Measurements from ENCODE around the gene SOX18. TPM values are rescaled to one million over a fixed set of nuclear protein-coding genes. Genes with fewer than 3 reads are reported as not detected.

SOX18 gene
- total and polyA plus RNA-seq, 2 of the 13 experiments (the other 11 are each of a cell fraction or from before 2014, with no cell fraction given), result 1.6 to 1.9 TPM

DNA sequence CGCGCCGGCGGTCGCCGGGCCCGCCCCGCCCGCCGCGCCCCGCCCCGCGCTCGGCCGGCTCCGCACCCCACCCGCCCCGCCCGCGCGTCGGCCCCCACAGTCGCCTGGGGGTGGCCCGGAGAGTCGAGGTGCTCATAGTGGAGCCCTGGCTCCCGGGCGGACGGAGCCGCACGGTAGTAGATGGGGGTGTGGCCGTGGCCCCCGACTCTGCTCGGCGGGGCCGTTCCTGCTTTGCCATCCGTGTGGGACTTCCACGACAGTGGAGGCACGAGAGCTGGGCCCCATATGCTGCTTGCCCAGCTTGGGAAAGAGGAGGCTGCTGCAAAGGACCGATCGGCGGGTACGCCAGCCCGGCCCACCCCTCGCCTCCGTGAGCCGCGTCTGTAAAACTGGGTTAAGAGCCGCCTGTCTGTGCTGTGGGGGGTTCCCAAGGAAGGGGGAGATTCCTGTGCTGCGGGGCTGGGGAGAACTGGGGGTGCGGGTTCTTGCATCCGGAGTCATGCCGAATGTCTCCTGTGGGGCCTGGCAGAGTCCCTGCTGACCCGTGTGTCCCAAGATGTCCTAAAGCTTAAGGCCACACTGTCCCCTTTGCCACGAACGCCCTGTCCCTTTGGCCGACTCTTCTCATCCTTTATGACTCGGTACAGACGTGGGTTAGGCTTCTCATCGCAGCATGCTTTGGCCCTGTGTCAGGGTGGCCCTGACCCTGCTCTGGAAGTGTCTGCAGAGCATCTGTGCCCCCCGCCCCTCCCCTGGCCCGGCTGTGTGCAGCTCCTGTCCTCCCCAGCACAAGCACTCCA lies 30.8 kb upstream of the SOX18 start, which contains the start of gene OPRL1 (continued):
- TF ChIP-seq, protein P1, sequence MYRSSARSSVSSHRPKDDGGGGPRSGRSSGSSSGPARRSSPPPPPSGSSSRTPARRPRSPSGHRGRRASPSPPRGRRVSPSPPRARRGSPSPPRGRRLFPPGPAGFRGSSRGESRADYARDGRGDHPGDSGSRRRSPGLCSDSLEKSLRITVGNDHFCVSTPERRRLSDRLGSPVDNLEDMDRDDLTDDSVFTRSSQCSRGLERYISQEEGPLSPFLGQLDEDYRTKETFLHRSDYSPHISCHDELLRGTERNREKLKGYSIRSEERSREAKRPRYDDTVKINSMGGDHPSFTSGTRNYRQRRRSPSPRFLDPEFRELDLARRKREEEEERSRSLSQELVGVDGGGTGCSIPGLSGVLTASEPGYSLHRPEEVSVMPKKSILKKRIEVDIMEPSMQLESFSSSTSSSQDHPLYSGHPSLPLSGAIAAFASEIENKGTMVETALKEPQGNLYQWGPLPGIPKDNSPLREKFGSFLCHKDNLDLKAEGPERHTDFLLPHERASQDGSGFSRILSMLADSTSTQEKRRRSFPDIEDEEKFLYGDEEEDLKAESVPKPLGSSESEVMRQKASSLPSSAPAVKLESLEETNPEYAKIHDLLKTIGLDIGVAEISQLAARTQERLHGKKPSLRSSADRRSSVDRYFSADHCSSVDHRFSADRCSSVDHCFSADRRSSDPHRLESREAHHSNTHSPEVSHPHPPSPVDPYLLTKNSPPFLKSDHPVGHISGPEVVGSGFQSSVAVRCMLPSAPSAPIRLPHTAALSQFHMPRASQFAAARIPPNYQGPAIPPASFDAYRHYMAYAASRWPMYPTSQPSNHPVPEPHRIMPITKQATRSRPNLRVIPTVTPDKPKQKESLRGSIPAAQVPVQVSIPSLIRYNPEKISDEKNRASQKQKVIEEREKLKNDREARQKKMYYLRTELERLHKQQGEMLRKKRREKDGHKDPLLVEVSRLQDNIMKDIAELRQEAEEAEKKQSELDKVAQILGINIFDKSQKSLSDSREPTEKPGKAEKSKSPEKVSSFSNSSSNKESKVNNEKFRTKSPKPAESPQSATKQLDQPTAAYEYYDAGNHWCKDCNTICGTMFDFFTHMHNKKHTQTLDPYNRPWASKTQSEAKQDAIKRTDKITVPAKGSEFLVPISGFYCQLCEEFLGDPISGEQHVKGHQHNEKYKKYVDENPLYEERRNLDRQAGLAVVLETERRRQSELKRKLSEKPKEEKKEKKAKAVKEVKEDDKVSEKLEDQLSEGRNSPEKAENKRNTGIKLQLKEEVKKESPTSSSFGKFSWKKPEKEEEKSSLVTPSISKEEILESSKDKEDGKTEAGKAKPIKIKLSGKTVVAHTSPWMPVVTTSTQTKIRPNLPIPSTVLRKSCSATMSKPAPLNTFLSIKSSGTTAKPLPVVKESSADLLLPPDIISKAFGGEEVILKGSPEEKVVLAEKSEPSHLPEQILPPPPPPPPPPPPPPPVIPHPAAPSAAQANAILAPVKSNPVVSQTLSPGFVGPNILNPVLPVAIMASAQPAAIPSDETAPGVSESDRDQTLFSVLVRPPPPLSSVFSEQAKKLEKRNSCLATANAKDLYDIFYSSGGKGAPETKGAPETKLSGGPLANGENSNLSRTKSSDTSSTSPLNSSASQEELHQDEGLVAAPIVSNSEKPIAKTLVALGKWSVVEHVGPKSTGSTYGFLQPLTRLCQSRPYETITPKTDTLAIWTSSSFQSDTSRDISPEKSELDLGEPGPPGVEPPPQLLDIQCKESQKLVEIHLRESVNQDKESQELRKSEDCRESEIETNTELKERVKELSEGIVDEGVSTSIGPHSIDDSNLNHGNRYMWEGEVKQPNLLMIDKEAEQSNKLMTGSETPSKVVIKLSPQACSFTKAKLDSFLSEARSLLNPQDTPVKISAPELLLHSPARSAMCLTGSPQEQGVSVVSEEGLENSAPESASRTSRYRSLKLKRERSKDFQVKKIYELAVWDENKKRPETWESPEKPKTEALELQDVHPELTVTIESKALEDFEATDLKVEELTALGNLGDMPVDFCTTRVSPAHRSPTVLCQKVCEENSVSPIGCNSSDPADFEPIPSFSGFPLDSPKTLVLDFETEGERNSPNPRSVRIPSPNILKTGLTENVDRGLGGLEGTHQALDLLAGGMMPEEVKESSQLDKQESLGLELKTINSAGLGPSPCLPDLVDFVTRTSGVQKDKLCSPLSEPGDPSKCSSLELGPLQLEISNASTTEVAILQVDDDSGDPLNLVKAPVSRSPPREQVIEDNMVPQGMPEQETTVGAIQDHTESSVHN (CRISPR knock-in tag; IDR thresholded peaks at IDR 0.05), result peak; percentile 72; the same call in 1 of the 2 replicates
- TF ChIP-seq, protein P2, sequence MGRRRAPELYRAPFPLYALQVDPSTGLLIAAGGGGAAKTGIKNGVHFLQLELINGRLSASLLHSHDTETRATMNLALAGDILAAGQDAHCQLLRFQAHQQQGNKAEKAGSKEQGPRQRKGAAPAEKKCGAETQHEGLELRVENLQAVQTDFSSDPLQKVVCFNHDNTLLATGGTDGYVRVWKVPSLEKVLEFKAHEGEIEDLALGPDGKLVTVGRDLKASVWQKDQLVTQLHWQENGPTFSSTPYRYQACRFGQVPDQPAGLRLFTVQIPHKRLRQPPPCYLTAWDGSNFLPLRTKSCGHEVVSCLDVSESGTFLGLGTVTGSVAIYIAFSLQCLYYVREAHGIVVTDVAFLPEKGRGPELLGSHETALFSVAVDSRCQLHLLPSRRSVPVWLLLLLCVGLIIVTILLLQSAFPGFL (CRISPR knock-in tag; IDR thresholded peaks at IDR 0.05), result no peak
- TF ChIP-seq ZNF136 (CRISPR knock-in tag; IDR thresholded peaks at IDR 0.05; ENCODE audit: low read depth) (no peak), EEA1 (CRISPR knock-in tag; IDR thresholded peaks at IDR 0.05; ENCODE audit: borderline replicate concordance) (peak; percentile 75; the same call in 1 of the 2 replicates), ZNF350 (CRISPR knock-in tag; IDR thresholded peaks at IDR 0.05; ENCODE audit: borderline replicate concordance, low read depth) (peak; percentile 31; the same call in 1 of the 2 replicates), HMG20B (CRISPR knock-in tag; conservative IDR thresholded peaks at IDR 0.05) (no peak), ZBTB42 (CRISPR knock-in tag; IDR thresholded peaks at IDR 0.05) (peak; percentile 62; the same call in 1 of the 2 replicates), ZFP36L2 (CRISPR knock-in tag; IDR thresholded peaks at IDR 0.05) (no peak), ZNF333 (CRISPR knock-in tag; IDR thresholded peaks at IDR 0.05; ENCODE audit: borderline replicate concordance) (0 out of 2 replicates have a peak, but pooled peaks have one; percentile 53), ZNF776 (CRISPR knock-in tag; IDR thresholded peaks at IDR 0.05) (peak; percentile 67), TOPORS (CRISPR knock-in tag; IDR thresholded peaks at IDR 0.05) (peak; percentile 66; the same call in 1 of the 2 replicates), SP2 (CRISPR knock-in tag; IDR thresholded peaks at IDR 0.05) (0 out of 2 replicates have a peak, but pooled peaks have one; percentile 32), SALL1 (CRISPR knock-in tag; IDR thresholded peaks at IDR 0.05) (peak; percentile 25), ZNF431 (CRISPR knock-in tag; IDR thresholded peaks at IDR 0.05; ENCODE audit: borderline replicate concordance, low read depth) (no peak; the same call in 1 of the 2 replicates), NFATC3 (CRISPR knock-in tag; IDR thresholded peaks at IDR 0.05) (peak; percentile 75; the same call in 1 of the 2 replicates), ZNF563 (CRISPR knock-in tag; IDR thresholded peaks at IDR 0.05) (no peak; the same call in 1 of the 2 replicates)
- TF ChIP-seq, protein P3, sequence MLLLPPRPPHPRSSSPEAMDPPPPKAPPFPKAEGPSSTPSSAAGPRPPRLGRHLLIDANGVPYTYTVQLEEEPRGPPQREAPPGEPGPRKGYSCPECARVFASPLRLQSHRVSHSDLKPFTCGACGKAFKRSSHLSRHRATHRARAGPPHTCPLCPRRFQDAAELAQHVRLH (CRISPR knock-in tag; IDR thresholded peaks at IDR 0.05; ENCODE audit: borderline replicate concordance, low read depth), result 0 out of 2 replicates have a peak, but pooled peaks have one; percentile 29

Measured in HepG2 (cell line).